Activated CD8-positive, alpha-beta memory T cell treated with anti-CD3 and anti-CD28 coated beads, Interleukin-2, amount 50 U/mL, for 48 hours (primary cell): ENCODE data around the gene CAPN13.

Experiments used
- DNase-seq: peaks from one replicate; pipeline ENCODE4 v3.0.0-alpha.2; 2020

CAPN13 gene

GRCh38 chr2:30679426-30680088 is 127.7 kb downstream of the CAPN13 start:
- peak; percentile 41 for DNase-seq

GRCh38 chr2:30678410-30679137 is 128.7 kb downstream of the CAPN13 start:
- DNase-seq = peak; percentile 36

- DNase-seq = peak; percentile 33
Observed at GRCh38 chr2:30677861-30678385, 129.3 kb downstream of the CAPN13 start.

- DNase-seq = no peak
Observed at GRCh38 chr2:30677231-30677630, 130.0 kb downstream of the CAPN13 start.

- DNase-seq = peak; percentile 6
Observed at GRCh38 chr2:30675758-30676157, 131.5 kb downstream of the CAPN13 start.

- DNase-seq = no peak
Observed at GRCh38 chr2:30673127-30673526, 134.1 kb downstream of the CAPN13 start.
